Brain microvascular endothelial cell (primary cell): Measurements from ENCODE around the gene ROR1.

Source experiments
- DNase-seq: peaks from one replicate; pipeline ENCODE4 v3.0.0-alpha.2; 2020
- H3K27ac ChIP-seq: fragments of 250-450 bp; sonication (Bioruptor Pico); 2 replicates; pipeline ENCODE4 v1.5.1; 2020; ENCODE audit warnings: mild to moderate bottlenecking, moderate library complexity
- H3K27me3 ChIP-seq: fragments of 250-450 bp; sonication (Bioruptor Pico); replicated peaks from 2 replicates; pipeline ENCODE4 v1.5.1; 2020; ENCODE audit warnings: mild to moderate bottlenecking
- H3K36me3 ChIP-seq: fragments of 250-450 bp; sonication (Bioruptor Pico); replicated peaks from 2 replicates; pipeline ENCODE4 v1.5.1; 2020; ENCODE audit warnings: mild to moderate bottlenecking
- H3K4me3 ChIP-seq: 2 replicates; pipeline ENCODE4 v1.5.1; 2011; ENCODE audit warnings: low read depth, mild to moderate bottlenecking, control low read depth, low read length, moderate library complexity
- CTCF ChIP-seq: IDR thresholded peaks from 2 replicates; pipeline ENCODE4 v1.5.1; 2011; ENCODE audit warnings: low read depth, mild to moderate bottlenecking, moderate library complexity, low read length, control low read depth, inconsistent platforms; ENCODE audit errors: missing control alignments
- in situ Hi-C: cut with HindIII; loops from 2 replicates; pipeline ENCODE4 v1.10.0; 2017; ENCODE audit warnings: low sequenced_read_pairs, low pct_ligation_motif_present

The ROR1 gene

DNA sequence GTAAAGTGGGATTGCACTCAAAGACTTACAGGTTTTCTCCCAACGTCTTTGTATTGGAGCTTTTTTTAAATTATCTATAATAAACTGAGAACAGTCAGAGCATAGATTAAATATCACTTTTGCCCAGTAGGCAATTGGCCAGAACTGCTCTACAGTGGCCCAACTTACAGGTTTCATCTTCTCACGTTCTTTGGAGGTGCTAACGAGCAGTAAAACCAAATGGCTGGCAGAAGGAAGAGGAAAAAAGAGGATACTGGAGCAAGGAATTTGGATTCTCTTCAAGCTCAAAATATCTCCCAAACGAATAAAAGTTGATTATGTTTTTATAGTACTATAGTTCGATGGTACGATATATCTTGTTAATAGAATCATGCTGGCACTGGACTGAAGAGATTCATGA, 201.1 kb downstream of the ROR1 start:
- Histone ChIP-seq H3K4me3 (no peak overlapping the region), H3K27me3 (no peaks in the 10 kb centered on the region), H3K36me3 (no peaks in the 10 kb centered on the region), H3K27ac (no peak overlapping the region)
- in situ Hi-C loops: no loop called here
- TF ChIP-seq CTCF: no peak
- no peak for DNase-seq

GRCh38 chr1:63975481-63975880, 201.7 kb downstream of the ROR1 start:
- no peak for DNase-seq
- Histone ChIP-seq H3K36me3 (no peaks in the 10 kb centered on the region), H3K27ac (no peak overlapping the region), H3K4me3 (no peak overlapping the region), H3K27me3 (no peaks in the 10 kb centered on the region)
- in situ Hi-C loops: no loop called here
- no peak for TF ChIP-seq CTCF

DNA sequence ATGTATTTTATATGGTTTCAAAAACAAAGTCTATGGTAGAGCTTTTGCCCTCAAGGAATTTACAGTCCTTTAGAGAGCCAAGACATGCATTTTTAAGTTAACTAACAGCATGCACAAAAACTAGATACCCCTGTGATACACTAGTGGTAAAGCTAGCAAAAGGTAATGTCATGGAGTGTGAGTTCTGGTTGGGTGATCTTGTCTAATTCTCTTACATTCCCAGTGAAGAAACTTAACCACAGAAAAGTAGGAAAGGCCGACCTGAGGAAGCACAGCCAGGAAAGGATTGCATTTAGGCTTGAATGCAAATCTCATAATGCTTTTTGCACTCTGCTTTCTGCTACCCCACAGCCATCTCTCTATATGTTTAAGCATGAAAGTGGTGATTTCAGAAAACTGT, 202.2 kb downstream of the ROR1 start:
- no peaks in the 10 kb centered on the region for H3K27me3 ChIP-seq
- TF ChIP-seq CTCF: no peak
- no peak overlapping the region for H3K4me3 ChIP-seq
- in situ Hi-C loops: no loop called here
- H3K27ac ChIP-seq: no peak overlapping the region
- H3K36me3 ChIP-seq: no peaks in the 10 kb centered on the region
- DNase-seq: no peak

DNA sequence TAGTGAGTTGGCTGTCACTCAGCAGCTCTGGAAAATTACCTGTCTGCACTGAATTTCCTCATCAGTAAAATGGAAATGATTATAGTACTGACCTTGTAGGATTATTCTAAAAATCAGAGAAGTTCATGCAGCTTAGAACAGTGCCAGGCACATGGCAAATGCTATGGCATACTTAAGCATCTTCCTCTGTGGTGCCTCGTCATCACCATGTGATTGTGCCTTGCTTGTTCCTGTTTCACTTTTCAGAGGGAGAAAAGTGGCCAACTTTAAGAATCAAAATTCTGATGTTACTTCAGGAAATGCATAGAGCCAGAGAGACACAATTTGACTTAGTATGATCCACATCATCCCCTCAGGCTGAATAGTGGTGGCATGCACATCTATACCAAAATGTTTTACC, 203.6 kb downstream of the ROR1 start:
- Histone ChIP-seq H3K27me3 (no peaks in the 10 kb centered on the region), H3K27ac (no peak overlapping the region), H3K36me3 (no peaks in the 10 kb centered on the region), H3K4me3 (no peak overlapping the region)
- TF ChIP-seq CTCF: no peak
- in situ Hi-C loops: no loop called here
- no peak for DNase-seq

DNA sequence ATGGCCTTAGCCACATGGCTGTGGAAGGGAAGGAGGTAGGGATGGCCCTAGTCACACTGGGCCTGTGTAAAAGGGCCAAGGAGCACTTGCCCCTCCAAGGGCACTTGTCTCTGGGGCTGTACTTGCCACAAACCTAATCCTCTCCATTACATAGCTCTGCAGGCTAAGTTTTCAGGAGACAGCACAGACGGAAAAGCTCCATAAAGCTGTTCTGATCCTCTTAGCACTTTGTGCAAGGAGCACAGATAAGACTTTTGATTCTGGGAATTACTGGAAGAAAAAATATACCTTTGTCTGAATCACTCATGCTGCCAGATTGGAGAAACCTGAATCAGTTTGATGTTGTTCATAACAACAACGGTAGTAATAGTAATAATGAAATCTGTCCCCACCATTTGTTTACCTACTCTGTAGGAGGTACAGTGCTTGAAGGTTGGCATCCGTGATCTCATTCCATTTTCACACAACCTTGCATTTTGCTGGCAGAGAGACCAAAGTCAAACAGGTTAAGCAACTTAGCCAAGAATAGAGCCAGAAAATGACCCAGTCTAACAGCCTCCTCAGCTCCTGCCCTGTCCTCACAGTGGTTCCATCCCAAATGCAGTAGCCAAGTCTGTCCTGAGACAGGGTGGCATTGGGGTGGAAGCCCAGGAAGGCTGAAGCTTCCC, 207.1 kb downstream of the ROR1 start:
- DNase-seq: no peak
- Histone ChIP-seq H3K4me3 (no peak overlapping the region), H3K27me3 (no peaks in the 10 kb centered on the region), H3K36me3 (no peaks in the 10 kb centered on the region), H3K27ac (no peak overlapping the region)
- in situ Hi-C loops: no loop called here
- TF ChIP-seq CTCF: no peak

- TF ChIP-seq CTCF: no peak
- no peak for DNase-seq
- in situ Hi-C loops: no loop called here
- Histone ChIP-seq H3K36me3 (no peaks in the 10 kb centered on the region), H3K27me3 (no peaks in the 10 kb centered on the region), H3K4me3 (no peak overlapping the region), H3K27ac (no peak overlapping the region)
Observed at GRCh38 chr1:63981408-63981773, 207.6 kb downstream of the ROR1 start.
